HG03159 (cell line): ENCODE results near the gene FANCI.

Source experiments
- ATAC-seq: cut with Tn5 transposase; IDR thresholded peaks from one replicate; pipeline ENCODE4 v1.9.1; 2021; ENCODE audit warnings: mild to moderate bottlenecking, moderate library complexity; ENCODE audit not compliant: unreplicated experiment

Gene FANCI

DNA sequence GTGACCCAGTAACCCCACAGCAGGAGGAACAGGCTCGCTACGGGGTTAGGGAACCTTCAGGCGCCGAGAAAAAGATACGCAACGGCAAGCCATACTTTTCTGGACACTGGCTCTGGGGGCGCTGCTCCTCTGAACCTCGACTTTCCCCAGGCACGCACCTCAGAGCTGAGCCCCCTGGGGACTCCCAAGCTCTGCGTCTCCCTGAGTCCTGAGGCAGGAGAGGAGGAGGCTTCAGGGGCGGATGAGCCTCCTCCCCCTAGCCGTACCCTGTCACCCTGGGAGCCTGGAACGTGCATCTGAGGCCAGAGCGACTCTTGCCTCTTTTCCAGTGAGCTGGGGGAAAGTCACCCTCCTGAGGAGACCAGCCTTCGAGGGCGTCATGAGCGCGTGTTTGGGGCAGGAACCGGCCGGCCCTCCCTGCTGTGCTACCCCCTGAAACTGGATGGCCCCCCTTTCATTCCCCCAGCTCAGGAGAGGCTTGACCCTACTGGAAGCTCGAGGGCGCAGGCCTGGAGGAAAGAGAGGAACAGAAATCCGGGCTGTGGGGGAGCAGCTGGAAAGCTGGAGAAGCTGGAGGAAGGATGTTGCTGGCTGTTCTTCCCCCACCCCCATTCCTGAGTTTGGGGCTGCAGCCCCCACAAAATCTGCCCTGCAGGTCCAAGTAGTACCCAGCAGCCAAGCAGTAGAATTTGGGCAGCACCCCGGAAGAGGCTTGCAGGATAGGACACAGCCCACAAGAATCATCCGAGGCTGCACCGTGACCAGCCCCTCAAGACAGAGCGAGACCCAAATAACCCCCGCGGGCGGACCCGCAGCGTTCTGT, 115.9 kb downstream of the FANCI start:
- ATAC-seq, result no peak

GRCh38 chr15:89360294-89360971, 116.7 kb downstream of the FANCI start:
- no peak for ATAC-seq

DNA sequence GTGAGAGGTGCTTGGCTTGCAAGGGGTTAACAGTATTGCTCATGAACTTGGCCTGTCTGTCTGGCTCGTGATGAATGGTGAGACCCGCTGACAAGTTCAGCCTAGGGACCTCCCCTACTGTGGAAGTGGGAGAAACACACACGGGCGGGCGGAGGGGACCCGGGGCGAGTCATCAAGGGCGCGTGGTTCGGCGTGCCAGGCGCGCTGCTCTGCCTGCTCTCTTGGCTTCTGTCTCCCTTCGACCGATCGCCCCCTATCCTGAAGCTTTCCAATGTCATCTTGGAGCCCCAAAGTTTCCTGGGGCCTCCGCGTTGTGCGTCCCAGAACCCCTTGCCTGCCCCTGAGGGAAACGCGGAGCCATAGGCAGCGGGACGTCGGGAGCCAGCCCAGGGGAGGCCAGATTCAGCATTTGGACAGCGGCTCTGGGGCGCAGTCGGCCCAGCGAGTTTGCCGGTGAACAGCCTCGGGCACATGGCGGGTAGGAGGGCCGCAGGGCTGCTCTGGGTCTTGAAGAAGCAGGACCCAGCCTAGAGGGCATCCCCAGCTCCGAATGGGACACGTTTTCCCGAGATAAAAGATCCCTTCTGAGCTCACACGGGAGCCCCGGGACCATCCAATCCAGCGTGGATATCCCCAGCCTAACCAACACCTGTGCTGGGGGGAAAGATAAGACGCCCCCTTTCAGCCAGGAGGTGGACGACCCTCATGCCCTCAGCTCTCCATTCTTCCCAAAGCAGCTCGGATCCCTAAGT, 117.8 kb downstream of the FANCI start:
- ATAC-seq, result no peak

DNA sequence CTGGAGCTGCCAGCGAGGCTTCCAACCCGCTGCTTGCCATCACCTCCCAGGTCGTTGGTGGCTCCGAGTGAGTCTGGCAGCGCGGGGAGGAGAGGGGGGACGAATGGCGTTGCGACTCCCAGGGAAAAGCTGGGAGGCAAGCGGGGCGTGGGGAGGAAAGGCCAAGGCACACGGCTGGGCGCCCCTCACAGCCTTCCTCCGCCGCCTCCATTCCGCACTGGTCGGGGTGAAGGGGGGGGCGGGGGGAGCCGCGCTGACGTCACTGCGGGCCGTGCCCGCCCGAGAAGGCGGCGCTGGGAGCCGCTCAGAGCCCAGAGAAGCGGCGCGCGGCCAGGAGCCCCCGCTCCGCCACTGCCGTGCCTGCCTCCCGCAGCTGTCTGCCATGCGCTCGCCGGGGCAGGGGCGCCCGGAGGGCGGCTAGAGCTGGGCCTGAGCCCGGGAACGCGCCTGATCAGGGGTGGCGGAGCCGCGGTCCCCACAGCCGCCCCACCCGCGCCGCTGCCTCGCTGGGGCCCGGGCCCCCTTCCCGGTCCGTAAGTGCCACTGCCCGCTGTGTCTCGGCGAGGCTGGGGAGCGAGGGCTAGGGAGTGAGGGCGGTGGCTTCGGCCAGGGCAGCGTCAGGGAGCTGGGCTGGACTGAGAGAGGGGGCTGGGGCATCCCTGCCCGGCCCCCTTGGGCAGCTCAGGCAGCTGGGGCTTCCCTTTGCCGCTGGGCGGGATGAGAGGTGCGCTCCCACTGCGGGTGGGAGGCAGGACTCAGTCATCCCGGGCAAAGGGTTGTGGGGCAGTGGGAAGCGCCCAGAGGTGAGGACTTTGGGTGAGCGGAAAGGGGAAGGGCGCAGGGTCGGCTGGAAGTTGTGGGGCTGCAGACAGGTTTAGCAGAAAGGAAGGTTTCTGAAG, 118.7 kb downstream of the FANCI start:
- no peak for ATAC-seq

GRCh38 chr15:89363133-89363532, 119.4 kb downstream of the FANCI start:
- no peak for ATAC-seq

DNA sequence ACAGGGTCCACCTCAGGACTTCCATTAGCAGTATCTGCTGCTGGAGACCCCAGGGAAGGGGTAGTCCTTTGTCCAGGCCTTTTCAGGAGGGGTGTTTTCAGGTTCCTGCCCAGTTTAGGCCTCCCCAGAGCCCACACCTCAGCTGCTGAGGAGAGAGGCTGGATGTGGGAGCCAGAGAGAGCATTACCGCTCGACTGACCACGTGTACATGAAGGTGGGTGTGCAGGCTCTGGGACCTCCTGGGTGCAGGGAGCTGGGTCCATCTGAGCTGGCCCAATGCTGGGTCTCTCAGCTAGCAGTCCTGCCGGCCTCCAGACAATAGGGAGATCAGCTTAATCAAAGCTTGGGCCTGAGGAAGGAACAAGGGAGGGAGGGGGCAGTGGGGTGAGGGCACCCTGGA, 120.0 kb downstream of the FANCI start:
- no peak for ATAC-seq

- no peak for ATAC-seq
These were observed 120.6 kb downstream of the FANCI start for GRCh38 chr15:89364341-89364740.

- ATAC-seq, result no peak
These were observed 121.1 kb downstream of the FANCI start for GRCh38 chr15:89364741-89365450.

- no peak for ATAC-seq
These were observed 121.8 kb downstream of the FANCI start for GRCh38 chr15:89365462-89366065.
